Activated CD8-positive, alpha-beta memory T cell treated with anti-CD3 and anti-CD28 coated beads for 4 hours (primary cell): ENCODE measurements around the gene MT1B.

ENCODE experiments used
- DNase-seq, 2 donors: peaks; one replicate each; pipeline ENCODE4 v3.0.0-alpha.2; 2020; ENCODE audit warnings: low read depth in 2 of 2

The MT1B gene

GRCh38 chr16:56684926-56685590, 33.4 kb downstream of the MT1B start:
- no peak for DNase-seq

GRCh38 chr16:56686758-56687157, 35.1 kb downstream of the MT1B start:
- DNase-seq = no peak

- no peak for DNase-seq
Measured at GRCh38 chr16:56688762-56689161, 37.1 kb downstream of the MT1B start.

GRCh38 chr16:56689171-56689570, 37.5 kb downstream of the MT1B start:
- DNase-seq = no peak

GRCh38 chr16:56690420-56691122, 38.9 kb downstream of the MT1B start:
- no peak for DNase-seq

GRCh38 chr16:56691885-56692284, 40.2 kb downstream of the MT1B start:
- DNase-seq = no peak

GRCh38 chr16:56695246-56695645, 43.6 kb downstream of the MT1B start:
- no peak for DNase-seq

GRCh38 chr16:56697456-56698155, 45.9 kb downstream of the MT1B start:
- no peak for DNase-seq

GRCh38 chr16:56700195-56700594, 48.5 kb downstream of the MT1B start:
- no peak for DNase-seq

- DNase-seq = no peak
Measured at GRCh38 chr16:56700631-56701030, 48.9 kb downstream of the MT1B start.

- no peak for DNase-seq
Measured at GRCh38 chr16:56701534-56701933, 49.8 kb downstream of the MT1B start.
